ENCODE results near the gene SLC35D1. TPM values are rescaled to one million over a fixed set of nuclear protein-coding genes. Genes with fewer than 3 reads are reported as not detected.

The SLC35D1 gene
- polyA plus RNA-seq, 1 experiment: 28.9 TPM

DNA sequence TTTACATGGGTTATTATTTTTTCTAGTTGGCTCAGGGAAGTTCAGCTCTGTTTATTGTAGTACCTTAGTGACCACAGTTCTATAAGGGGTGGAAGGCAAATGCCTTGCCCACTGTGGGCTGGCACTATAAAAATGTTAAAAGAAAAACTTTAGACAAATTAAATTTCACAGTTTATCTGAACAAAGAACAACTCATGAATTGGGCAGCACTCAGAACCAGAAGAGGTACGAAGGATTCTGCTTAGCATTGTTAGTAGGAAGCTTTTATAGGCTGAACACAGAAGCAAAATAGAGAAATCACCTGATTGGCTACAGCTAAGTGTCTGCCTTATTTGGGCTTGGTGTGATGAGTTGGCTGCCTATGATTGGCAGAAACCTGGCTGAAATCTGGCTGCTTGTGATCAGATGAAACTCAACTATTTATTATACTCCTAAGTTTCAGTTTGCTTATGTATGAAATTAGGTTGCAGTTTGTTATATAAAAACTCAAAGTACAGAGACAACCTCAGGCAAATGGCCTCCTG is 35.8 kb upstream of the SLC35D1 start:
- TF ChIP-seq, protein P1, sequence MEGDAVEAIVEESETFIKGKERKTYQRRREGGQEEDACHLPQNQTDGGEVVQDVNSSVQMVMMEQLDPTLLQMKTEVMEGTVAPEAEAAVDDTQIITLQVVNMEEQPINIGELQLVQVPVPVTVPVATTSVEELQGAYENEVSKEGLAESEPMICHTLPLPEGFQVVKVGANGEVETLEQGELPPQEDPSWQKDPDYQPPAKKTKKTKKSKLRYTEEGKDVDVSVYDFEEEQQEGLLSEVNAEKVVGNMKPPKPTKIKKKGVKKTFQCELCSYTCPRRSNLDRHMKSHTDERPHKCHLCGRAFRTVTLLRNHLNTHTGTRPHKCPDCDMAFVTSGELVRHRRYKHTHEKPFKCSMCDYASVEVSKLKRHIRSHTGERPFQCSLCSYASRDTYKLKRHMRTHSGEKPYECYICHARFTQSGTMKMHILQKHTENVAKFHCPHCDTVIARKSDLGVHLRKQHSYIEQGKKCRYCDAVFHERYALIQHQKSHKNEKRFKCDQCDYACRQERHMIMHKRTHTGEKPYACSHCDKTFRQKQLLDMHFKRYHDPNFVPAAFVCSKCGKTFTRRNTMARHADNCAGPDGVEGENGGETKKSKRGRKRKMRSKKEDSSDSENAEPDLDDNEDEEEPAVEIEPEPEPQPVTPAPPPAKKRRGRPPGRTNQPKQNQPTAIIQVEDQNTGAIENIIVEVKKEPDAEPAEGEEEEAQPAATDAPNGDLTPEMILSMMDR (IDR thresholded peaks at IDR 0.05; ENCODE audit: low read depth, low read length): no peak
- no peaks in the 10 kb centered on the region for H3K9me3 ChIP-seq (ENCODE audit: control insufficient read depth, insufficient read depth, low read length)
- POLR2A ChIA-PET: no interaction called here
- CTCF ChIA-PET: interaction anchor here (1.3 kb wide), 1 partner anchor 59 kb away, joined by 4 read pairs; no protein-coding TSS in a partner anchor
- H3K27ac ChIP-seq (ENCODE audit: low read depth, low read length): no peak overlapping the region
- no peak for DNase-seq (ENCODE audit: low read depth, low spot score)
- no peak overlapping the region for H3K4me3 ChIP-seq (ENCODE audit: low read depth, low read length)
- peaks cover 4% of the 10 kb centered on the region for H3K27me3 ChIP-seq (ENCODE audit: control insufficient read depth, insufficient read depth, low read length)

DNA sequence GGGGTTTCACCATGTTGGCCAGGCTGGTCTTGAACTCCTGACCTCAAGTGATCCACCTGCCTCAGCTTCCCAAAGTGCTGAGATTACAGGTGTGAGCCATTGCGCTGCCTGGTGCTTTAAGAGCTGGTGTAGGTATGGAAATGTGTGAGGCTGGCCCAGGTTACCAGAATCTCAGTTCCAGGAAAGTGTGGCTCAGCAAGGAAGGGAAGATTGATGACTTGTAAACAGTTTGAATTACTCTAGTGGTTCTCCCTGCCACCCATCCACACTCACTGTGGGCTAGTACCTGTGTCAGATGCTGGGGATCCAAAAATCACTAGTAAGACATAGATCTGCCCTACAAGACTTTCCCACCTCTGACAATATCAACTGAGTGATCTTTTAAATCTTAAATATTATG is 34.5 kb upstream of the SLC35D1 start:
- ChIA-PET CTCF (no interaction called here), POLR2A (no interaction called here)
- no peak overlapping the region for H3K4me3 ChIP-seq (ENCODE audit: low read depth, low read length)

DNA sequence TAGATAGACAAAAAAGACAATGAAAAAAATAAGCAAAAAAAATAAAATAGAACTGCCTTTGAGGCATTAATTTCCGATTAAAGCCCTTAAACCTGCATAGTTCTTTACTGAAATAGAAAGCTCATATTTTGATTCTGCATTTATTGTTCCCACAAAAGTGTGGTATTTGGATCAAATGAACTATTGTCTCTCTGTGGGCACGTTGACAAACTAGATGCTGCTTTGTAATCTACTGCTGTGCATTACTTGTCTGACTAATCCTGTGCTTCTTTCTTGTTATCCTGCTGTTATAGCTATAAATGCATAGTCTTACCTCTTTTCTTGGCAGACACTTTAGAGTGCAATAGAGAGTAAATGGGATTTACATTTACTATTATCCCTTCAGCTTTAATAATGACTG is 31.4 kb upstream of the SLC35D1 start:
- ChIA-PET POLR2A (no interaction called here), CTCF (no interaction called here)
- H3K4me3 ChIP-seq (ENCODE audit: low read depth, low read length): no peak overlapping the region
- no peak for DNase-seq (ENCODE audit: low read depth, low spot score)
- peaks cover 2% of the 10 kb centered on the region for H3K27me3 ChIP-seq (ENCODE audit: control insufficient read depth, insufficient read depth, low read length)
- no peak overlapping the region for H3K27ac ChIP-seq (ENCODE audit: low read depth, low read length)
- TF ChIP-seq, protein P1 (IDR thresholded peaks at IDR 0.05; ENCODE audit: low read depth, low read length): no peak
- H3K9me3 ChIP-seq (ENCODE audit: control insufficient read depth, insufficient read depth, low read length): no peaks in the 10 kb centered on the region

More for the DNA sequence above, 34.5 kb upstream of the SLC35D1 start:
- Histone ChIP-seq H3K9me3 (ENCODE audit: control insufficient read depth, insufficient read depth, low read length) (no peaks in the 10 kb centered on the region), H3K27me3 (ENCODE audit: control insufficient read depth, insufficient read depth, low read length) (peaks cover 4% of the 10 kb centered on the region), H3K27ac (ENCODE audit: low read depth, low read length) (no peak overlapping the region)
- DNase-seq (ENCODE audit: low read depth, low spot score): no peak
- TF ChIP-seq, protein P1 (IDR thresholded peaks at IDR 0.05; ENCODE audit: low read depth, low read length): no peak

DNA sequence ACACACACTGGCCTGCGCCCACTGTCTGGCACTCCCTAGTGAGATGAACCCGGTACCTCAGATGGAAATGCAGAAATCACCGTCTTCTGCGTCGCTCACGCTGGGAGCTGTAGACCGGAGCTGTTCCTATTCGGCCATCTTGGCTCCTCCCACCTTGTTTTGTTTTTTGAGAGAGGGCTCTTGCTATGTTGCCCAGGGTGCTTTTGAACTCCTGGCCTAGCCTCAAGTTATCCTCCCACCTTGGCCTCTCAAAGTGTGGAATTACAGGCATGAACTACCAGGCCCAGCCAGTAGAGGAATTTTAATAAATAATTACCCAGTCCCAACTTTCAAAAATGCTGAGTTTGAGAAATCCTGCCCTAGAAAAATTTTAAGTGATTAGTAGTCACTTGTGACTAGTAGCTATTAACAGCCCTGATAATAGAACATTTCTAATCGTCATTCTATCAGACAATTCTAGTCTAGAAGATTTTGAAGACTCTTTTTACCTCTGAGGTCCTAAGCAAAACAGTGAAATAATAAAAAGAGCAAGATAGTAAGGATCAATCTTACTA is 30.9 kb upstream of the SLC35D1 start:
- no peaks in the 10 kb centered on the region for H3K9me3 ChIP-seq (ENCODE audit: control insufficient read depth, insufficient read depth, low read length)
- H3K4me3 ChIP-seq (ENCODE audit: low read depth, low read length): no peak overlapping the region
- CTCF ChIA-PET: no interaction called here
- POLR2A ChIA-PET: no interaction called here
- DNase-seq (ENCODE audit: low read depth, low spot score): no peak
- no peak overlapping the region for H3K27ac ChIP-seq (ENCODE audit: low read depth, low read length)
- no peaks in the 10 kb centered on the region for H3K27me3 ChIP-seq (ENCODE audit: control insufficient read depth, insufficient read depth, low read length)
- TF ChIP-seq, protein P1 (IDR thresholded peaks at IDR 0.05; ENCODE audit: low read depth, low read length): no peak

DNA sequence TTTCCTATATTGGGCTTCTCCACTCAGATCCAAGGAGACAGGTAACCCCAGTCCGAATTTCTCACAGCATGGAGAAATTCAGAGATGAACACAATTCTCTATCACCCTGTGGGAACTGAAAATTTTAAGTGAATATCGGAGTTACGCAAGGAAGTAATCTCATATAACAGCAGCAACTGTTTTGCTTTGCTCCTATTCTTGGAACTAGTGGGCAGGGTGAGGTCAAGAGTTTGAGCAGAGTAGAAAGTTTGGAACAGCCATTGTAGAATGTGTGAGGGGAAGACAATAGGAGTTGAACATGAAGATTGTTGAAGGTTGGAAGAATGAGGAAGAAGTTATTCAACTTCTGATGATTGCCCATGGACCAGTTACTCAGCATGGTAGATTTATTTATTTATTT is 24.3 kb upstream of the SLC35D1 start:
- no peaks in the 10 kb centered on the region for H3K27me3 ChIP-seq (ENCODE audit: control insufficient read depth, insufficient read depth, low read length)
- no peak overlapping the region for H3K27ac ChIP-seq (ENCODE audit: low read depth, low read length)
- H3K9me3 ChIP-seq (ENCODE audit: control insufficient read depth, insufficient read depth, low read length): no peaks in the 10 kb centered on the region
- POLR2A ChIA-PET: no interaction called here
- CTCF ChIA-PET: no interaction called here
- no peak for DNase-seq (ENCODE audit: low read depth, low spot score)
- no peak overlapping the region for H3K4me3 ChIP-seq (ENCODE audit: low read depth, low read length)
- TF ChIP-seq, protein P1 (IDR thresholded peaks at IDR 0.05; ENCODE audit: low read depth, low read length): no peak
